CD4-positive, alpha-beta T cell (primary cell): ENCODE results near the gene ADAMTS17. TPM values are rescaled to one million over a fixed set of nuclear protein-coding genes. Genes with fewer than 3 reads are reported as not detected.

Experiments
- ATAC-seq: fragments of 200-7000 bp; cut with Tn5 transposase; one replicate; pipeline ENCODE4 v1.10.0; 2022; ENCODE audit warnings: mild to moderate bottlenecking; ENCODE audit not compliant: poor library complexity
- CTCF ChIA-PET: fragments of 350-600 bp; sonication (Branson Sonifier 250); formaldehyde crosslinking; loops from one replicate; lab custom pipeline; 2021; ENCODE audit warnings: antibody characterized with exemption, inconsistent platforms; lab: Charles Lee
- POLR2A ChIA-PET: fragments of 350-600 bp; sonication (Branson Sonifier 250); formaldehyde crosslinking; loops from one replicate; lab custom pipeline; 2021; ENCODE audit warnings: antibody characterized with exemption, inconsistent platforms; lab: Charles Lee
- DNase-seq, 14 experiments: peaks; one replicate each; pipeline ENCODE4 v3.0.0-alpha.2; 2013 to 2020; ENCODE audit warnings: mixed read lengths in 2 of 14
- H3K27ac ChIP-seq, 2 donors: one replicate each; pipeline versions ENCODE4 v1.5.1 to v1.7.0; 2013; ENCODE audit warnings: low read length in 2 of 2, low read depth in 1 of 2, mild to moderate bottlenecking in 1 of 2
- H3K27me3 ChIP-seq, 2 experiments: 1 replicate in 1 of 2; 2 replicates in 1 of 2; pipeline versions ENCODE4 v1.6.1 to v1.7.0; 2013; ENCODE audit warnings: low read length in 2 of 2, control low read depth in 1 of 2, mild to moderate bottlenecking in 1 of 2, moderate library complexity in 1 of 2; ENCODE audit not compliant: insufficient read depth in 2 of 2, control insufficient read depth in 1 of 2
- H3K36me3 ChIP-seq: one replicate; pipeline ENCODE4 v1.6.1; 2013; ENCODE audit warnings: low read length, control low read depth; ENCODE audit not compliant: insufficient read depth
- H3K4me1 ChIP-seq: one replicate; pipeline ENCODE4 v1.6.1; 2013; ENCODE audit warnings: low read length, control low read depth; ENCODE audit not compliant: insufficient read depth
- H3K4me3 ChIP-seq: one replicate; pipeline ENCODE4 v1.5.1; 2013; ENCODE audit warnings: mild to moderate bottlenecking, low read length, moderate library complexity
- H3K9me3 ChIP-seq, 2 experiments: 1 replicate in 1 of 2; 2 replicates in 1 of 2; pipeline versions ENCODE4 v1.6.1 to v1.7.0; 2013; ENCODE audit warnings: low read length in 2 of 2, mild to moderate bottlenecking in 2 of 2, control low read depth in 1 of 2, moderate library complexity in 1 of 2; ENCODE audit not compliant: control insufficient read depth in 1 of 2, insufficient read depth in 1 of 2
- H3K27ac Mint-ChIP-seq: one replicate; pipeline ENCODE4 v1.8.0; 2020; ENCODE audit warnings: mixed read lengths
- H3K27me3 Mint-ChIP-seq: one replicate; pipeline ENCODE4 v1.8.0; 2021; ENCODE audit warnings: mixed read lengths
- H3K36me3 Mint-ChIP-seq: one replicate; pipeline ENCODE4 v1.8.0; 2021; ENCODE audit warnings: low read depth, mixed read lengths
- H3K4me1 Mint-ChIP-seq: one replicate; pipeline ENCODE4 v1.8.0; 2021; ENCODE audit warnings: low read depth, mixed read lengths
- H3K4me3 Mint-ChIP-seq: one replicate; pipeline ENCODE4 v1.8.0; 2020; ENCODE audit warnings: mild to moderate bottlenecking, mixed read lengths
- H3K9me3 Mint-ChIP-seq: one replicate; pipeline ENCODE4 v1.8.0; 2020; ENCODE audit warnings: mixed read lengths
- CTCF ChIP-seq: fragments of 200-600 bp; IDR thresholded peaks from one replicate; pipeline ENCODE4 v1.8.0; 2022; ENCODE audit warnings: antibody characterized with exemption, mild to moderate bottlenecking
- intact Hi-C, 2 experiments: fragments of 100-400 bp; cut with DNase I in 1 of 2; cut with micrococcal nuclease in 1 of 2; formaldehyde crosslinking; loops; one replicate each; pipeline versions ENCODE4 v1.15.1 to v1.9.0; 2023 to 2025; cut with DNase I, micrococcal nuclease
- total RNA-seq, 174 experiments: library from RNA in 2 of 174; stranded (reverse) in 2 of 174; gene quantifications; one replicate each; pipeline ENCODE4 v1.2.3 and lab custom pipeline; 2021 to 2026

The ADAMTS17 gene
- total RNA-seq, 2 experiments from 2014 or later, result 9.9 to 13.2 TPM

- no peak overlapping the region for H3K27ac Mint-ChIP-seq
- no peak for DNase-seq
- Histone ChIP-seq H3K4me3 (no peak overlapping the region), H3K9me3 (peaks cover 0 to 4% of the 10 kb centered on the region in 2 experiments), H3K4me1 (peaks cover 5% of the 10 kb centered on the region), H3K27ac (no peak overlapping the region), H3K36me3 (no peaks in the 10 kb centered on the region), H3K27me3 (peaks cover 0 to 4% of the 10 kb centered on the region in 2 experiments)
- peaks cover 11% of the 10 kb centered on the region for H3K4me1 Mint-ChIP-seq
- POLR2A ChIA-PET, result no interaction called here
- intact Hi-C loops, result no loop called here
- H3K9me3 Mint-ChIP-seq, result peaks cover 5% of the 10 kb centered on the region
- TF ChIP-seq CTCF, result no peak
- CTCF ChIA-PET, result no interaction called here
- H3K27me3 Mint-ChIP-seq, result peaks cover 32% of the 10 kb centered on the region
- no peak for ATAC-seq
- no peak overlapping the region for H3K4me3 Mint-ChIP-seq
- H3K36me3 Mint-ChIP-seq, result peaks cover 4% of the 10 kb centered on the region
Measured at GRCh38 chr15:99954361-99955180, 387.2 kb downstream of the ADAMTS17 start.

DNA sequence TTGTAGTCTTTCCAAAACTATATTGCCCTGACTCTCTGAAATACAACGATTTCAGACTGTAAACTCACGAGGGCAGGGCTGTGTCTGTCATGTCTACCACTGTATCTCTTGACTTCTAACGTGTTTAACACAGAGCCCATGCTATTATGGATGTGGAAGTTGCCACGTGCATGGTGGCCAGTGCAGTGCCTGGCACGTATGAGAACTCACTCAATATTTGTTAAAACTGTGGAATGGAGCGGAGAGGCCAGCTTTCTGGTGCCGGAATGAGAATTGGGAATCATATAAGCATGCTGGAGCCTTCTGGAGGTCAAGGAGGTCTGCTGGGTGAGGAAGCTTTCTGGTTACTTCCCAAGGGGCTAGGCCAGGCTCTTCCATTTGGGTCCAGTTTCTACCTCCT, 387.9 kb downstream of the ADAMTS17 start:
- Histone ChIP-seq H3K27ac (no peak overlapping the region), H3K4me3 (no peak overlapping the region), H3K27me3 (peaks cover 0 to 4% of the 10 kb centered on the region in 2 experiments), H3K36me3 (no peaks in the 10 kb centered on the region), H3K9me3 (peaks cover 0 to 4% of the 10 kb centered on the region in 2 experiments), H3K4me1 (peaks cover 5% of the 10 kb centered on the region)
- no peak for ATAC-seq
- Mint-ChIP-seq H3K27ac (no peak overlapping the region), H3K36me3 (peaks cover 4% of the 10 kb centered on the region), H3K4me3 (no peak overlapping the region), H3K4me1 (peaks cover 11% of the 10 kb centered on the region), H3K27me3 (peaks cover 37% of the 10 kb centered on the region), H3K9me3 (peaks cover 10% of the 10 kb centered on the region)
- CTCF ChIA-PET, result no interaction called here
- POLR2A ChIA-PET, result no interaction called here
- DNase-seq, result no peak
- no peak for TF ChIP-seq CTCF
- intact Hi-C loops, result no loop called here

- H3K4me1 ChIP-seq, result no peaks in the 10 kb centered on the region
- H3K27ac Mint-ChIP-seq, result no peak overlapping the region
- no peaks in the 10 kb centered on the region for H3K4me1 Mint-ChIP-seq
- ChIA-PET POLR2A (no interaction called here), CTCF (no interaction called here)
- peaks cover 30% of the 10 kb centered on the region for H3K27me3 Mint-ChIP-seq
- H3K9me3 Mint-ChIP-seq, result peaks cover 12% of the 10 kb centered on the region
- no peaks in the 10 kb centered on the region for H3K36me3 ChIP-seq
- H3K27ac ChIP-seq, result no peak overlapping the region
- intact Hi-C loops, result no loop called here
- peaks cover 0 to 4% of the 10 kb centered on the region in 2 experiments for H3K9me3 ChIP-seq
- H3K27me3 ChIP-seq, result peaks cover 0 to 4% of the 10 kb centered on the region in 2 experiments
- H3K4me3 Mint-ChIP-seq, result no peak overlapping the region
- no peak overlapping the region for H3K4me3 ChIP-seq
- H3K36me3 Mint-ChIP-seq, result peaks cover 9% of the 10 kb centered on the region
- no peak for ATAC-seq
- no peak for TF ChIP-seq CTCF
- DNase-seq, result no peak
Measured at GRCh38 chr15:99951511-99951910, 390.3 kb downstream of the ADAMTS17 start.
